SK-N-SH (cell line): ENCODE results near the gene MTHFD1L. TPM values are rescaled to one million over a fixed set of nuclear protein-coding genes. Genes with fewer than 3 reads are reported as not detected.

Experiments used
- CTCF ChIA-PET: fragments of 300-600, 350-600 bp; formaldehyde crosslinking; extraction: SDS; loops from one replicate; lab custom pipeline; 2021; lab: Yijun Ruan, JAX
- POLR2A ChIA-PET: fragments of 350-600 bp; sonication (Branson Sonifier 250); formaldehyde crosslinking; extraction: SDS; loops from one replicate; lab custom pipeline; 2020; ENCODE audit warnings: antibody characterized with exemption, inconsistent platforms; lab: Yijun Ruan, JAX
- DNase-seq: peaks from one replicate; pipeline ENCODE4 v3.0.0; 2012
- H2AFZ ChIP-seq: fragments of 200-600 bp; sonication (generic); 2 replicates; pipeline ENCODE4 v1.8.1; 2016; ENCODE audit warnings: antibody characterized with exemption, mild to moderate bottlenecking, low read depth
- H3F3A ChIP-seq: fragments of 200-600 bp; sonication (generic); replicated peaks from 2 replicates; pipeline ENCODE3; 2016; ENCODE audit warnings: antibody characterized with exemption, mild to moderate bottlenecking; ENCODE audit not compliant: insufficient read depth
- H3K27ac ChIP-seq, 2 experiments: fragments of 200-500 bp in 1 of 2; fragments of 200-600 bp in 1 of 2; sonication (Bioruptor generic) in 1 of 2; sonication (generic), shearing (Covaris generic) in 1 of 2; 2 replicates each; pipeline versions ENCODE4 v1.5.1 to v1.6.1; 2014 to 2016; ENCODE audit warnings: low read depth in 2 of 2, inconsistent platforms in 1 of 2, low read length in 1 of 2, mild to moderate bottlenecking in 1 of 2, mixed read lengths in 1 of 2
- H3K27me3 ChIP-seq: fragments of 200-600 bp; sonication (generic), shearing (Covaris generic); 2 replicates; pipeline ENCODE4 v1.6.1; 2016; ENCODE audit warnings: mixed run types; ENCODE audit not compliant: insufficient read depth
- H3K36me3 ChIP-seq, 2 experiments: fragments of 200-500 bp in 1 of 2; fragments of 200-600 bp in 1 of 2; sonication (Bioruptor generic) in 1 of 2; sonication (generic) in 1 of 2; replicated peaks in 1 of 2; 2 replicates each; pipeline versions ENCODE3 to v1.5.1; 2014 to 2016; ENCODE audit warnings: low read length in 1 of 2, mild to moderate bottlenecking in 1 of 2; ENCODE audit not compliant: insufficient read depth in 2 of 2, control insufficient read depth in 1 of 2
- H3K4me1 ChIP-seq, 2 experiments: fragments of 200-500 bp in 1 of 2; fragments of 200-600 bp in 1 of 2; sonication (Bioruptor generic) in 1 of 2; sonication (generic), shearing (Covaris generic) in 1 of 2; 2 replicates each; pipeline versions ENCODE4 v1.5.1 to v1.6.1; 2014 to 2016; ENCODE audit warnings: low read depth in 1 of 2, low read length in 1 of 2, mixed run types in 1 of 2; ENCODE audit not compliant: insufficient read depth in 2 of 2, control insufficient read depth in 1 of 2
- H3K4me2 ChIP-seq: fragments of 200-600 bp; sonication (generic), shearing (Covaris generic); 2 replicates; pipeline ENCODE4 v1.6.1; 2017; ENCODE audit warnings: mixed run types
- H3K4me3 ChIP-seq, 2 experiments: fragments of 200-500 bp in 1 of 2; fragments of 200-600 bp in 1 of 2; sonication (Bioruptor generic) in 1 of 2; sonication (generic), shearing (Covaris generic) in 1 of 2; 2 replicates each; pipeline versions ENCODE4 v1.5.1 to v1.8.1; 2014 to 2016; ENCODE audit warnings: low read depth in 2 of 2, inconsistent platforms in 1 of 2, low read length in 1 of 2, mild to moderate bottlenecking in 1 of 2, mixed read lengths in 1 of 2, moderate library complexity in 1 of 2
- H3K79me2 ChIP-seq: fragments of 200-600 bp; sonication (generic); 2 replicates; pipeline ENCODE4 v1.8.1; 2017; ENCODE audit warnings: mild to moderate bottlenecking; ENCODE audit not compliant: insufficient read depth
- H3K9ac ChIP-seq: fragments of 200-600 bp; sonication (generic); 2 replicates; pipeline ENCODE4 v1.6.1; 2017; ENCODE audit warnings: mixed run types
- H3K9me2 ChIP-seq: fragments of 200-600 bp; sonication (generic); 2 replicates; pipeline ENCODE4 v1.6.1; 2017; ENCODE audit warnings: mixed run types
- H3K9me3 ChIP-seq: fragments of 200-600 bp; sonication (generic); 2 replicates; pipeline ENCODE4 v1.6.1; 2017; ENCODE audit warnings: mixed run types, mild to moderate bottlenecking, moderate library complexity
- H4K20me1 ChIP-seq: fragments of 200-600 bp; sonication (generic); 2 replicates; pipeline ENCODE4 v1.6.1; 2017; ENCODE audit warnings: mild to moderate bottlenecking, mixed run types; ENCODE audit not compliant: insufficient read depth
- EZH2phosphoT487 ChIP-seq: fragments of 200-600 bp; sonication (generic); IDR thresholded peaks from 2 replicates; pipeline ENCODE4 v1.6.1; 2017; ENCODE audit warnings: low read depth, mixed run types, mild to moderate bottlenecking, antibody characterized with exemption, moderate library complexity, borderline replicate concordance
- FOSL2 ChIP-seq: IDR thresholded peaks from 2 replicates; pipeline ENCODE4 v1.4.0; 2012; ENCODE audit warnings: low read depth, mild to moderate bottlenecking, moderate library complexity, borderline replicate concordance
- FOXM1 ChIP-seq: IDR thresholded peaks from 2 replicates; pipeline ENCODE4 v1.4.0; 2012; ENCODE audit warnings: low read depth, mild to moderate bottlenecking
- MEF2A ChIP-seq: IDR thresholded peaks from 2 replicates; pipeline ENCODE4 v1.4.0; 2012; ENCODE audit warnings: low read depth, borderline replicate concordance
- NRF1 ChIP-seq: IDR thresholded peaks from 2 replicates; pipeline ENCODE4 v1.6.1; 2012; ENCODE audit warnings: low read depth, mild to moderate bottlenecking, low read length
- TCF12 ChIP-seq: IDR thresholded peaks from 2 replicates; pipeline ENCODE4 v1.4.0; 2012
- TEAD4 ChIP-seq: IDR thresholded peaks from 2 replicates; pipeline ENCODE4 v1.4.0; 2012; ENCODE audit warnings: mild to moderate bottlenecking, borderline replicate concordance; ENCODE audit not compliant: insufficient read depth
- YY1 ChIP-seq: IDR thresholded peaks from 2 replicates; pipeline ENCODE4 v1.4.0; 2012; ENCODE audit warnings: low read depth, mild to moderate bottlenecking
- WGBS: methylation state at CpG from one replicate; pipeline ENCODE4 v1.1.6; 2017; ENCODE audit warnings: low lambda C conversion rate; 5-methylcytosine and 5-hydroxymethylcytosine counted together
- polyA plus RNA-seq, 3 experiments: library from polyadenylated mRNA; depleted of rRNA; stranded (reverse); fragments of >200 nt; gene quantifications; 2 replicates each; pipeline ENCODE4 v1.2.3, GENCODE V29; 2012
- TF ChIP-seq, protein P1 (sequence below): IDR thresholded peaks from 2 replicates; pipeline ENCODE4 v1.4.0; 2012; ENCODE audit warnings: low read depth
- TF ChIP-seq, protein P2 (sequence below): fragments of 200-600 bp; sonication (generic); IDR thresholded peaks from 2 replicates; pipeline ENCODE4 v1.6.1; 2017; ENCODE audit warnings: antibody characterized with exemption, mild to moderate bottlenecking, moderate library complexity
- TF ChIP-seq, protein P3 (sequence below): IDR thresholded peaks from 2 replicates; pipeline ENCODE4 v1.4.0; 2012; ENCODE audit warnings: low read depth, borderline replicate concordance
- TF ChIP-seq, protein P4 (sequence below): fragments of 150-350 bp; IDR thresholded peaks from 2 replicates; pipeline ENCODE4 v1.6.1; 2017; ENCODE audit warnings: antibody characterized with exemption, low read length, low read depth, borderline replicate concordance
- TF ChIP-seq, protein P5 (sequence below): IDR thresholded peaks from 2 replicates; pipeline ENCODE4; 2012

Gene MTHFD1L
- polyA plus RNA-seq, 1 of the 3 experiments (the other 2 are of a cell fraction) = 37.0 TPM

DNA sequence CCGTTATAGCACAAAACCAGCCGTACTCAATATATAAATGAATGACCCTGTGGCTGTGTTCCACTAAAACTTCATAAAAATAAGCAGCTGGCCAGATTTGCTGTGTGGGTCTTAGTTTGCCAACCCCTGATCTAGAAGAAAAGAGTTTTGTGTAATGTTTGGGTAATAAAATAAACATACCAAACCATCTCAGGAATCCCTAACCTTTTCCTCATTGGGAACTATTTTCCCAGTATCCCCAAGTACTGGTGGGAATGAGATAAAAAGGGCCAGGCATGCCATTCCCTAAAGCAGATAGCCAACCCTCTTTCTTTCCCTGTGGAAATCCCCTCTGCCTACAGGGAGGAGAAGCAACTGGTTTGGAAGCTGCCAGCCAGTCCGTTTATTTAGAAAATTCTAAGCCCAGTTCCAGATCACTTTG lies 205.1 kb downstream of the MTHFD1L start:
- peaks cover 46% of the 10 kb centered on the region for H3F3A ChIP-seq
- H3K27me3 ChIP-seq = no peaks in the 10 kb centered on the region
- TF ChIP-seq FOSL2 = no peak
- no peak for TF ChIP-seq TEAD4
- TF ChIP-seq, protein P1, sequence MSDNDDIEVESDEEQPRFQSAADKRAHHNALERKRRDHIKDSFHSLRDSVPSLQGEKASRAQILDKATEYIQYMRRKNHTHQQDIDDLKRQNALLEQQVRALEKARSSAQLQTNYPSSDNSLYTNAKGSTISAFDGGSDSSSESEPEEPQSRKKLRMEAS = no peak
- TF ChIP-seq, protein P2, sequence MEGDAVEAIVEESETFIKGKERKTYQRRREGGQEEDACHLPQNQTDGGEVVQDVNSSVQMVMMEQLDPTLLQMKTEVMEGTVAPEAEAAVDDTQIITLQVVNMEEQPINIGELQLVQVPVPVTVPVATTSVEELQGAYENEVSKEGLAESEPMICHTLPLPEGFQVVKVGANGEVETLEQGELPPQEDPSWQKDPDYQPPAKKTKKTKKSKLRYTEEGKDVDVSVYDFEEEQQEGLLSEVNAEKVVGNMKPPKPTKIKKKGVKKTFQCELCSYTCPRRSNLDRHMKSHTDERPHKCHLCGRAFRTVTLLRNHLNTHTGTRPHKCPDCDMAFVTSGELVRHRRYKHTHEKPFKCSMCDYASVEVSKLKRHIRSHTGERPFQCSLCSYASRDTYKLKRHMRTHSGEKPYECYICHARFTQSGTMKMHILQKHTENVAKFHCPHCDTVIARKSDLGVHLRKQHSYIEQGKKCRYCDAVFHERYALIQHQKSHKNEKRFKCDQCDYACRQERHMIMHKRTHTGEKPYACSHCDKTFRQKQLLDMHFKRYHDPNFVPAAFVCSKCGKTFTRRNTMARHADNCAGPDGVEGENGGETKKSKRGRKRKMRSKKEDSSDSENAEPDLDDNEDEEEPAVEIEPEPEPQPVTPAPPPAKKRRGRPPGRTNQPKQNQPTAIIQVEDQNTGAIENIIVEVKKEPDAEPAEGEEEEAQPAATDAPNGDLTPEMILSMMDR = no peak
- TF ChIP-seq, protein P3, sequence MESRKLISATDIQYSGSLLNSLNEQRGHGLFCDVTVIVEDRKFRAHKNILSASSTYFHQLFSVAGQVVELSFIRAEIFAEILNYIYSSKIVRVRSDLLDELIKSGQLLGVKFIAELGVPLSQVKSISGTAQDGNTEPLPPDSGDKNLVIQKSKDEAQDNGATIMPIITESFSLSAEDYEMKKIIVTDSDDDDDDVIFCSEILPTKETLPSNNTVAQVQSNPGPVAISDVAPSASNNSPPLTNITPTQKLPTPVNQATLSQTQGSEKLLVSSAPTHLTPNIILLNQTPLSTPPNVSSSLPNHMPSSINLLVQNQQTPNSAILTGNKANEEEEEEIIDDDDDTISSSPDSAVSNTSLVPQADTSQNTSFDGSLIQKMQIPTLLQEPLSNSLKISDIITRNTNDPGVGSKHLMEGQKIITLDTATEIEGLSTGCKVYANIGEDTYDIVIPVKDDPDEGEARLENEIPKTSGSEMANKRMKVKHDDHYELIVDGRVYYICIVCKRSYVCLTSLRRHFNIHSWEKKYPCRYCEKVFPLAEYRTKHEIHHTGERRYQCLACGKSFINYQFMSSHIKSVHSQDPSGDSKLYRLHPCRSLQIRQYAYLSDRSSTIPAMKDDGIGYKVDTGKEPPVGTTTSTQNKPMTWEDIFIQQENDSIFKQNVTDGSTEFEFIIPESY = no peak
- TF ChIP-seq, protein P4, sequence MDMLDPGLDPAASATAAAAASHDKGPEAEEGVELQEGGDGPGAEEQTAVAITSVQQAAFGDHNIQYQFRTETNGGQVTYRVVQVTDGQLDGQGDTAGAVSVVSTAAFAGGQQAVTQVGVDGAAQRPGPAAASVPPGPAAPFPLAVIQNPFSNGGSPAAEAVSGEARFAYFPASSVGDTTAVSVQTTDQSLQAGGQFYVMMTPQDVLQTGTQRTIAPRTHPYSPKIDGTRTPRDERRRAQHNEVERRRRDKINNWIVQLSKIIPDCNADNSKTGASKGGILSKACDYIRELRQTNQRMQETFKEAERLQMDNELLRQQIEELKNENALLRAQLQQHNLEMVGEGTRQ = no peak
- TF ChIP-seq NRF1 = no peak
- no peak for TF ChIP-seq EZH2phosphoT487
- TF ChIP-seq TCF12 = no peak
- TF ChIP-seq, protein P5, sequence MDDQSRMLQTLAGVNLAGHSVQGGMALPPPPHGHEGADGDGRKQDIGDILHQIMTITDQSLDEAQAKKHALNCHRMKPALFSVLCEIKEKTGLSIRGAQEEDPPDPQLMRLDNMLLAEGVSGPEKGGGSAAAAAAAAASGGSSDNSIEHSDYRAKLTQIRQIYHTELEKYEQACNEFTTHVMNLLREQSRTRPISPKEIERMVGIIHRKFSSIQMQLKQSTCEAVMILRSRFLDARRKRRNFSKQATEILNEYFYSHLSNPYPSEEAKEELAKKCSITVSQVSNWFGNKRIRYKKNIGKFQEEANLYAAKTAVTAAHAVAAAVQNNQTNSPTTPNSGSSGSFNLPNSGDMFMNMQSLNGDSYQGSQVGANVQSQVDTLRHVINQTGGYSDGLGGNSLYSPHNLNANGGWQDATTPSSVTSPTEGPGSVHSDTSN = no peak
- TF ChIP-seq MEF2A = no peak
- TF ChIP-seq FOXM1 = no peak
- no peak for TF ChIP-seq YY1
- H3K4me3 ChIP-seq = no peak overlapping the region
- no peaks in the 10 kb centered on the region for H3K9me2 ChIP-seq
- peaks cover 10 to 21% of the 10 kb centered on the region in 2 experiments for H3K4me1 ChIP-seq
- peaks cover 11% of the 10 kb centered on the region for H3K79me2 ChIP-seq
- H3K9me3 ChIP-seq = 0 out of 2 replicates have a peak, but pooled peaks cover 9% of the 10 kb centered on the region
- H4K20me1 ChIP-seq = no peaks in the 10 kb centered on the region
- no peak overlapping the region for H2AFZ ChIP-seq
- WGBS = 85% methylated on average over 3 of the region's 3 CpGs
- peaks cover 5 to 49% of the 10 kb centered on the region in 2 experiments for H3K36me3 ChIP-seq
- POLR2A ChIA-PET = no interaction called here
- 0 out of 2 replicates have a peak overlapping the region, but pooled peaks have one; percentile 5 for H3K4me2 ChIP-seq
- DNase-seq = no peak
- CTCF ChIA-PET = no interaction called here
- peak overlapping the region; percentile 41; the same call in 1 of the 2 replicates for H3K9ac ChIP-seq
- peak overlapping the region in 1 of 2 experiments; percentile 98; a peak in 3 of 4 replicates for H3K27ac ChIP-seq
